ENCODE results near the gene HOGA1. TPM values are rescaled to one million over a fixed set of nuclear protein-coding genes. Genes with fewer than 3 reads are reported as not detected.

The HOGA1 gene
- total RNA-seq, 1 experiment from 2014 or later, result 0.15 TPM

DNA sequence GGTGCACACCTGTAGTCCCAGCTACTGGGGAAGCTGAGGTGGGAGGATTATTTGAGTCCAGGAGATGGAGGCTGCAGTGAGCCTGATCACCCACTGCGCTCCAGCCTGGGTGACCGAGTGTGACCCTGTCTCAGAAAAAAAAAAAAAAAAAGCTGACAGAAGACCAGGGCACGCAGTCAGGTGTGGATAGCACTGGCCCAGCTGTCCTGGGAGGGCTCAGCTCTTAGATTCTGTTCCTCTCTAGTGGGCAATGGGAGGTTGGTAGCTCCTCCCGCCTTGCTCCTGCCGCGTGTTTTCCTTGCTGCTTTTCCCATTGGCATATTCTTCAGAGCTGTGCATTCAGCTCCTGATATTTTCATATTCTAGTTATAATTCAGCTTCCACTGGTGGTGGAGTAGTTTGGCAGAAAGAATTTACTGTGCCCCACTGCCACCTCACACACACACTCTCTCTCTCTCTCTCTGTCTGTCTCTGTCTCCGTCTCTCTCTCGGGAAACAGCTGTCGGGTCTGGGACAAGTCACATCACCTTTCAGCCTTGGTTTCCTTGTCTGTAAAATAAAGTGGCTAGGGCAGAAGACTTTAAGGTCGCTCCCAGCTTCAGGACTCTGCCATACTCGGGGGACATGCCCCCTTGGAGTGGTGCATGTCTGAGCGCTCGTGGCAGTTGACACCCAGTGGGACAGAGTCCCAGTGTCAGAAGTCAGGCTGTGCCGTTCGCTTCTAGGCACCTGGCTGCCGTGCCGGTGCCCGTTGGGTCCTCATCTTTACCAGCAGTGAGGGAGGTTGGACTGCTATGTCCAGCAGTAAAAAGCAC, 37.5 kb upstream of the HOGA1 start (continued):
- TF ChIP-seq, protein P1, sequence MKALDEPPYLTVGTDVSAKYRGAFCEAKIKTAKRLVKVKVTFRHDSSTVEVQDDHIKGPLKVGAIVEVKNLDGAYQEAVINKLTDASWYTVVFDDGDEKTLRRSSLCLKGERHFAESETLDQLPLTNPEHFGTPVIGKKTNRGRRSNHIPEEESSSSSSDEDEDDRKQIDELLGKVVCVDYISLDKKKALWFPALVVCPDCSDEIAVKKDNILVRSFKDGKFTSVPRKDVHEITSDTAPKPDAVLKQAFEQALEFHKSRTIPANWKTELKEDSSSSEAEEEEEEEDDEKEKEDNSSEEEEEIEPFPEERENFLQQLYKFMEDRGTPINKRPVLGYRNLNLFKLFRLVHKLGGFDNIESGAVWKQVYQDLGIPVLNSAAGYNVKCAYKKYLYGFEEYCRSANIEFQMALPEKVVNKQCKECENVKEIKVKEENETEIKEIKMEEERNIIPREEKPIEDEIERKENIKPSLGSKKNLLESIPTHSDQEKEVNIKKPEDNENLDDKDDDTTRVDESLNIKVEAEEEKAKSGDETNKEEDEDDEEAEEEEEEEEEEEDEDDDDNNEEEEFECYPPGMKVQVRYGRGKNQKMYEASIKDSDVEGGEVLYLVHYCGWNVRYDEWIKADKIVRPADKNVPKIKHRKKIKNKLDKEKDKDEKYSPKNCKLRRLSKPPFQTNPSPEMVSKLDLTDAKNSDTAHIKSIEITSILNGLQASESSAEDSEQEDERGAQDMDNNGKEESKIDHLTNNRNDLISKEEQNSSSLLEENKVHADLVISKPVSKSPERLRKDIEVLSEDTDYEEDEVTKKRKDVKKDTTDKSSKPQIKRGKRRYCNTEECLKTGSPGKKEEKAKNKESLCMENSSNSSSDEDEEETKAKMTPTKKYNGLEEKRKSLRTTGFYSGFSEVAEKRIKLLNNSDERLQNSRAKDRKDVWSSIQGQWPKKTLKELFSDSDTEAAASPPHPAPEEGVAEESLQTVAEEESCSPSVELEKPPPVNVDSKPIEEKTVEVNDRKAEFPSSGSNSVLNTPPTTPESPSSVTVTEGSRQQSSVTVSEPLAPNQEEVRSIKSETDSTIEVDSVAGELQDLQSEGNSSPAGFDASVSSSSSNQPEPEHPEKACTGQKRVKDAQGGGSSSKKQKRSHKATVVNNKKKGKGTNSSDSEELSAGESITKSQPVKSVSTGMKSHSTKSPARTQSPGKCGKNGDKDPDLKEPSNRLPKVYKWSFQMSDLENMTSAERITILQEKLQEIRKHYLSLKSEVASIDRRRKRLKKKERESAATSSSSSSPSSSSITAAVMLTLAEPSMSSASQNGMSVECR (CRISPR knock-in tag; IDR thresholded peaks at IDR 0.05; ENCODE audit: borderline replicate concordance), result no peak
- no peak for TF ChIP-seq TEAD1 (CRISPR knock-in tag; IDR thresholded peaks at IDR 0.05)

GRCh38 chr10:97547271-97547600, 37.0 kb upstream of the HOGA1 start:
- Mint-ChIP-seq H3K36me3 (no peaks in the 10 kb centered on the region), H3K4me3 (no peak overlapping the region), H3K27ac (no peak overlapping the region), H3K9me3 (no peaks in the 10 kb centered on the region), H3K4me1 (peaks cover 39% of the 10 kb centered on the region), H3K27me3 (ENCODE audit: low read depth) (no peaks in the 10 kb centered on the region)
- ChIA-PET POLR2A (no interaction called here), CTCF (interaction anchor here (0.8 to 10.3 kb wide), 2 partner anchors 12 to 21 kb away, joined by 3 to 177 read pairs; no protein-coding TSS in a partner anchor)
- ATAC-seq (no peak), DNase-seq (ENCODE audit: low spot score) (no peak)
- TF ChIP-seq GRHL2 (CRISPR knock-in tag; IDR thresholded peaks at IDR 0.05; ENCODE audit: insufficient replicate concordance, severe bottlenecking) (no peak), ZNF671 (CRISPR knock-in tag; IDR thresholded peaks at IDR 0.05) (no peak), SOX15 (CRISPR knock-in tag; IDR thresholded peaks at IDR 0.05) (no peak), ZMAT4 (CRISPR knock-in tag; IDR thresholded peaks at IDR 0.05) (no peak), MYBL2 (CRISPR knock-in tag; IDR thresholded peaks at IDR 0.05) (no peak), CREB1 (CRISPR knock-in tag; IDR thresholded peaks at IDR 0.05) (no peak), PRRX2 (CRISPR knock-in tag; IDR thresholded peaks at IDR 0.05) (no peak), NFYB (CRISPR knock-in tag; conservative IDR thresholded peaks at IDR 0.05; ENCODE audit: low read depth) (no peak), ZBTB21 (CRISPR knock-in tag; IDR thresholded peaks at IDR 0.05; ENCODE audit: borderline replicate concordance) (no peak), ZNF423 (CRISPR knock-in tag; IDR thresholded peaks at IDR 0.05) (no peak), TCF7 (CRISPR knock-in tag; IDR thresholded peaks at IDR 0.05; ENCODE audit: low read depth) (no peak), USF1 (CRISPR knock-in tag; IDR thresholded peaks at IDR 0.05) (no peak), ELF4 (CRISPR knock-in tag; IDR thresholded peaks at IDR 0.05; ENCODE audit: low read depth) (no peak), FOXP1 (CRISPR knock-in tag; IDR thresholded peaks at IDR 0.05; ENCODE audit: borderline replicate concordance) (no peak)
- TF ChIP-seq, protein P2, sequence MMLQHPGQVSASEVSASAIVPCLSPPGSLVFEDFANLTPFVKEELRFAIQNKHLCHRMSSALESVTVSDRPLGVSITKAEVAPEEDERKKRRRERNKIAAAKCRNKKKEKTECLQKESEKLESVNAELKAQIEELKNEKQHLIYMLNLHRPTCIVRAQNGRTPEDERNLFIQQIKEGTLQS (CRISPR knock-in tag; conservative IDR thresholded peaks at IDR 0.05), result no peak
- TF ChIP-seq, protein P3, sequence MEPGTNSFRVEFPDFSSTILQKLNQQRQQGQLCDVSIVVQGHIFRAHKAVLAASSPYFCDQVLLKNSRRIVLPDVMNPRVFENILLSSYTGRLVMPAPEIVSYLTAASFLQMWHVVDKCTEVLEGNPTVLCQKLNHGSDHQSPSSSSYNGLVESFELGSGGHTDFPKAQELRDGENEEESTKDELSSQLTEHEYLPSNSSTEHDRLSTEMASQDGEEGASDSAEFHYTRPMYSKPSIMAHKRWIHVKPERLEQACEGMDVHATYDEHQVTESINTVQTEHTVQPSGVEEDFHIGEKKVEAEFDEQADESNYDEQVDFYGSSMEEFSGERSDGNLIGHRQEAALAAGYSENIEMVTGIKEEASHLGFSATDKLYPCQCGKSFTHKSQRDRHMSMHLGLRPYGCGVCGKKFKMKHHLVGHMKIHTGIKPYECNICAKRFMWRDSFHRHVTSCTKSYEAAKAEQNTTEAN (CRISPR knock-in tag; IDR thresholded peaks at IDR 0.05), result no peak
- TF ChIP-seq, protein P4, sequence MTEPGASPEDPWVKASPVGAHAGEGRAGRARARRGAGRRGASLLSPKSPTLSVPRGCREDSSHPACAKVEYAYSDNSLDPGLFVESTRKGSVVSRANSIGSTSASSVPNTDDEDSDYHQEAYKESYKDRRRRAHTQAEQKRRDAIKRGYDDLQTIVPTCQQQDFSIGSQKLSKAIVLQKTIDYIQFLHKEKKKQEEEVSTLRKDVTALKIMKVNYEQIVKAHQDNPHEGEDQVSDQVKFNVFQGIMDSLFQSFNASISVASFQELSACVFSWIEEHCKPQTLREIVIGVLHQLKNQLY (CRISPR knock-in tag; IDR thresholded peaks at IDR 0.05), result no peak
- TF ChIP-seq, protein P5, sequence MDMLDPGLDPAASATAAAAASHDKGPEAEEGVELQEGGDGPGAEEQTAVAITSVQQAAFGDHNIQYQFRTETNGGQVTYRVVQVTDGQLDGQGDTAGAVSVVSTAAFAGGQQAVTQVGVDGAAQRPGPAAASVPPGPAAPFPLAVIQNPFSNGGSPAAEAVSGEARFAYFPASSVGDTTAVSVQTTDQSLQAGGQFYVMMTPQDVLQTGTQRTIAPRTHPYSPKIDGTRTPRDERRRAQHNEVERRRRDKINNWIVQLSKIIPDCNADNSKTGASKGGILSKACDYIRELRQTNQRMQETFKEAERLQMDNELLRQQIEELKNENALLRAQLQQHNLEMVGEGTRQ (CRISPR knock-in tag; IDR thresholded peaks at IDR 0.05), result no peak
